Tibial nerve (tissue), 4 donors: Measurements from ENCODE around the gene SDK1.

ENCODE experiments used
- CTCF ChIP-seq, 5 experiments: fragments of 200-600 bp in 3 of 5; fragments of 450-650 bp in 2 of 5; sonication (generic) in 3 of 5; IDR thresholded peaks; one replicate each; pipeline ENCODE4 v1.5.1; 2016 to 2019; ENCODE audit warnings: antibody characterized with exemption in 5 of 5, mild to moderate bottlenecking in 3 of 5, moderate library complexity in 2 of 5
- EP300 ChIP-seq, 2 donors: sonication (generic); formaldehyde crosslinking; IDR thresholded peaks; one replicate each; pipeline ENCODE4 v1.6.1; 2017; ENCODE audit warnings: antibody characterized with exemption in 2 of 2, mild to moderate bottlenecking in 1 of 2

- TF ChIP-seq CTCF (IDR thresholded peaks at IDR 0.05) (no peak), EP300 (IDR thresholded peaks at IDR 0.05) (no peak)
Measured at GRCh38 chr7:3318874-3319273, 17.8 kb downstream of the SDK1 start.
